ENCODE measurements around the gene ARAP2.
"Not testable (repeated sequence)": the region's sequence is repeated elsewhere in the genome, so short reads cannot be mapped to it uniquely, and the experiment has no call there.

ARAP2 gene

GRCh38 chr4:36213977-36214376, 30.3 kb downstream of the ARAP2 start:
- no peak for DNase-seq

GRCh38 chr4:36211084-36211483, 33.2 kb downstream of the ARAP2 start:
- DNase-seq: no peak

GRCh38 chr4:36209941-36210649, 34.2 kb downstream of the ARAP2 start:
- DNase-seq: no peak

GRCh38 chr4:36208893-36209473, 35.3 kb downstream of the ARAP2 start:
- DNase-seq: no peak

- no peak for DNase-seq
Measured at GRCh38 chr4:36207831-36208520, 36.3 kb downstream of the ARAP2 start.

GRCh38 chr4:36207367-36207766, 36.9 kb downstream of the ARAP2 start:
- DNase-seq: no peak

GRCh38 chr4:36206603-36207311, 37.6 kb downstream of the ARAP2 start:
- no peak for DNase-seq

- DNase-seq: no peak
Measured at GRCh38 chr4:36206012-36206411, 38.3 kb downstream of the ARAP2 start.

- DNase-seq: no peak
Measured at GRCh38 chr4:36198861-36199260, 45.5 kb downstream of the ARAP2 start.

GRCh38 chr4:36198068-36198808, 46.1 kb downstream of the ARAP2 start:
- DNase-seq: no peak

- DNase-seq: no peak
Measured at GRCh38 chr4:36197501-36197900, 46.8 kb downstream of the ARAP2 start.

- no peak for DNase-seq
Measured at GRCh38 chr4:36196145-36196913, 48.0 kb downstream of the ARAP2 start.

- no peak for DNase-seq
Measured at GRCh38 chr4:36192922-36193321, 51.4 kb downstream of the ARAP2 start.

GRCh38 chr4:36189511-36190226, 54.6 kb downstream of the ARAP2 start:
- DNase-seq: no peak

- DNase-seq: no peak
Measured at GRCh38 chr4:36187723-36188333, 56.5 kb downstream of the ARAP2 start.

- DNase-seq: no peak
Measured at GRCh38 chr4:36183665-36184393, 60.5 kb downstream of the ARAP2 start.

- no peak for DNase-seq
Measured at GRCh38 chr4:36183232-36183631, 61.1 kb downstream of the ARAP2 start.

GRCh38 chr4:36182315-36182714, 62.0 kb downstream of the ARAP2 start:
- DNase-seq: not testable (repeated sequence)

GRCh38 chr4:36180206-36180605, 64.1 kb downstream of the ARAP2 start:
- DNase-seq: no peak

GRCh38 chr4:36178484-36178883, 65.8 kb downstream of the ARAP2 start:
- no peak for DNase-seq
